H1 (cell line): ENCODE results near the gene WNK2.
"Not testable (repeated sequence)": the region's sequence is repeated elsewhere in the genome, so short reads cannot be mapped to it uniquely, and the experiment has no call there.

Source experiments
- CTCF ChIP-seq, 3 experiments: IDR thresholded peaks; 1 replicate in 2 of 3; 2 replicates in 1 of 3; pipeline versions ENCODE4 v1.5.1 to v1.6.1; 2011; ENCODE audit warnings: low read length in 3 of 3, mild to moderate bottlenecking in 3 of 3, inconsistent platforms in 2 of 3, low read depth in 1 of 3, moderate library complexity in 1 of 3; ENCODE audit not compliant: insufficient read depth in 1 of 3; ENCODE audit errors: control extremely low read depth in 1 of 3
- EZH2 ChIP-seq: fragments of 200-600 bp; sonication (generic); IDR thresholded peaks from 2 replicates; pipeline ENCODE4 v1.7.1; 2012; ENCODE audit warnings: low read depth, mild to moderate bottlenecking, moderate library complexity, low read length, inconsistent platforms; ENCODE audit not compliant: severe bottlenecking
- JUN ChIP-seq: IDR thresholded peaks from 2 replicates; pipeline ENCODE4 v1.6.1; 2011; ENCODE audit warnings: low read depth, mild to moderate bottlenecking, improper control_type of control experiment, low read length
- POLR2A ChIP-seq, 2 experiments: IDR thresholded peaks; 1 replicate in 1 of 2; 2 replicates in 1 of 2; pipeline ENCODE4 v1.6.1; 2011; ENCODE audit warnings: low read depth in 2 of 2, low read length in 2 of 2, mild to moderate bottlenecking in 2 of 2; ENCODE audit errors: control extremely low read depth in 1 of 2
- RAD21 ChIP-seq, 2 experiments: IDR thresholded peaks in 1 of 2; conservative IDR thresholded peaks in 1 of 2; 2 replicates each; pipeline ENCODE4 v1.6.1; 2011; ENCODE audit warnings: low read depth in 2 of 2, low read length in 2 of 2, improper control_type of control experiment in 1 of 2, inconsistent platforms in 1 of 2, mild to moderate bottlenecking in 1 of 2, moderate library complexity in 1 of 2
- SP2 ChIP-seq: IDR thresholded peaks from 2 replicates; pipeline ENCODE4 v1.6.1; 2012; ENCODE audit warnings: mild to moderate bottlenecking, low read length, inconsistent platforms
- TAF1 ChIP-seq: IDR thresholded peaks from 2 replicates; pipeline ENCODE4 v1.6.1; 2011; ENCODE audit warnings: mild to moderate bottlenecking, low read depth, low read length
- ZNF274 ChIP-seq: IDR thresholded peaks from 2 replicates; pipeline ENCODE4 v1.7.0; 2012; ENCODE audit warnings: low read length, borderline replicate concordance; ENCODE audit errors: extremely low read depth

DNA sequence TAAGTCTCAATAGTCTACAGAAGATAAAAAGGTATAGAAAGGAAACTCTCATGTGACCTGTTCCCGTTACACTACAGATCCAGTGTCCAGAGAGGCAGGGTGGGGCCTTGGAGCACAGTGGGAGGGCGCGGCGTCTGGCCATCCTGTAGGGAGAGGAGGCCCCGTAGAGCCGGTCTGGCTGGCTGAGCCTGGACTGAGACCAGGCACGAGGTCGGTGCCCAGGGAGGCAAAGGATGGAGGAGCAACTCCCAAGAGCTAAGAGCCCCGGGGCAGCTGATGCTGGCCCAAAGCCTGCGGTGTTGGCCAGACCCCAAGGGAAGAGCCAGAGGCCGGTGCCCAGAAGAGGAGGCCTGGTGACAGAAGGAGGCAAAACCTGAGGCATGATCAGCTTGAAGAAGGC is 158.5 kb downstream of the WNK2 start:
- TF ChIP-seq RAD21 (IDR thresholded peaks at IDR 0.05 in 1 of 2, conservative IDR thresholded peaks at IDR 0.05 in 1 of 2; ENCODE audit: low read depth in 2 of 2, low read length in 2 of 2); JUN; ZNF274; SP2; CTCF (IDR thresholded peaks at IDR 0.05; ENCODE audit: control extremely low read depth in 1 of 3, insufficient read depth in 1 of 3, low read depth in 1 of 3, low read length in 3 of 3); EZH2; POLR2A (IDR thresholded peaks at IDR 0.05; ENCODE audit: control extremely low read depth in 1 of 2, low read depth in 2 of 2, low read length in 2 of 2); TAF1: not testable (repeated sequence)
